HG02970 (cell line): ENCODE measurements around the gene SYT13.

Source experiments
- ATAC-seq: cut with Tn5 transposase; IDR thresholded peaks from one replicate; pipeline ENCODE4 v1.9.1; 2021; ENCODE audit warnings: mild to moderate bottlenecking, moderate library complexity, moderate number of reproducible peaks; ENCODE audit not compliant: unreplicated experiment, low FRiP score

Gene SYT13

GRCh38 chr11:45193695-45194094 is 92.4 kb downstream of the SYT13 start:
- ATAC-seq, result no peak
